GM12892 (cell line): Measurements from ENCODE around the gene GALNT2.

Experiments
- POLR2A ChIP-seq: IDR thresholded peaks from 2 replicates; pipeline ENCODE4 v1.6.1; 2011; ENCODE audit warnings: low read depth, low read length, control low read depth
- POLR2AphosphoS5 ChIP-seq: IDR thresholded peaks from 2 replicates; pipeline ENCODE4 v1.6.1; 2011; ENCODE audit warnings: low read depth, low read length, control low read depth
- TAF1 ChIP-seq: IDR thresholded peaks from 2 replicates; pipeline ENCODE4 v1.6.1; 2011; ENCODE audit warnings: low read depth, mild to moderate bottlenecking, control low read depth, low read length, borderline replicate concordance

DNA sequence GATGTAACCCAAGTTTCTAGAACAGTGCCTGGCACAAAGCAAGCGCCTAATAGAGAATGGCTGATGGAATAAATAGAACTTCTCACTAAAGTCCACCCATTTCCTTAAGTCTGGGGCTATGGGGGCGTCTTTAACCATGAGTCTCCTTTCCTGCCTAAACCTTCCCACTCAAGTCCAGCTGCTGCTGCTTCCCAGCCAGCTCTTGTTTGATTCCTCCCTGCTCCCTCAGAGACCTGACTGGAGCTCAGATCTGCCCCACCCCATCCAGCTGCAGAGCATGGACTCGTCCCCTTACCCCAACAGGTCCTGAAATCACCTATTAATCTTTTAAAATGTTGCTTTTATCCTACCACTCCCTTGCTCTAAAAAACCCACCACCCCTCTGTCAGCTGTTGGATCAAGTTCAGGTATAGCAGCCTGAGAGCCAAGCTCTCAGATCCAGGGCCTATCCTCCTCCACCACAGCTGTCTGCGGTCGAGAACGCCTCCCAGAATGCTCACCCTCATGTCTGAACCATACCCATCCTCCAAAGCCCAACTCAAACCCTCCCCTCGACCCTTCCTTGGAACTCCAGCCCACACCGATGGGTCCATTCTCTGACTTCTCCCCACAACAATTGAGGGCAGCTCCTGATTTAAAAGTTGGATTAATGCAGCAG, 12.8 kb upstream of the GALNT2 start:
- TF ChIP-seq POLR2A (no peak), POLR2AphosphoS5 (no peak), TAF1 (no peak)
